DOHH2 (cell line): ENCODE data around the gene PDE4D.

Experiments used
- H3F3A ChIP-seq: fragments of 200-600 bp; sonication (generic), shearing (Covaris generic); 2 replicates; pipeline ENCODE4 v1.6.0; 2016; ENCODE audit warnings: antibody characterized with exemption, mild to moderate bottlenecking; ENCODE audit not compliant: control insufficient read depth, insufficient read depth
- H3K27ac ChIP-seq: fragments of 200-600 bp; sonication (generic); 2 replicates; pipeline ENCODE4 v1.5.1; 2014; ENCODE audit warnings: low read depth, mild to moderate bottlenecking, low read length, moderate library complexity
- H3K27me3 ChIP-seq: fragments of 200-600 bp; sonication (generic); 2 replicates; pipeline ENCODE4 v1.6.1; 2014; ENCODE audit warnings: mild to moderate bottlenecking, low read length, mixed read lengths; ENCODE audit not compliant: control insufficient read depth
- H3K36me3 ChIP-seq: fragments of 200-600 bp; sonication (generic); 2 replicates; pipeline ENCODE4 v1.6.1; 2014; ENCODE audit warnings: mild to moderate bottlenecking, low read length, moderate library complexity, mixed read lengths; ENCODE audit not compliant: control insufficient read depth
- H3K4me1 ChIP-seq: fragments of 200-600 bp; sonication (generic); 2 replicates; pipeline ENCODE4 v1.6.1; 2014; ENCODE audit warnings: mild to moderate bottlenecking, low read length, mixed read lengths; ENCODE audit not compliant: control insufficient read depth
- H3K4me2 ChIP-seq: fragments of 200-600 bp; sonication (generic); 2 replicates; pipeline ENCODE4 v1.6.0; 2014; ENCODE audit warnings: mild to moderate bottlenecking, low read length, moderate library complexity
- H3K4me3 ChIP-seq: fragments of 200-600 bp; sonication (generic); 2 replicates; pipeline ENCODE4 v1.5.1; 2014; ENCODE audit warnings: mild to moderate bottlenecking, low read length, mixed read lengths
- H3K79me2 ChIP-seq: fragments of 200-600 bp; sonication (generic); 2 replicates; pipeline ENCODE4 v1.6.1; 2014; ENCODE audit warnings: mild to moderate bottlenecking, low read length, mixed read lengths; ENCODE audit not compliant: control insufficient read depth
- H3K9me2 ChIP-seq: fragments of 200-600 bp; sonication (generic); replicated peaks from 2 replicates; pipeline ENCODE4 v1.6.1; 2014; ENCODE audit warnings: mild to moderate bottlenecking, low read length, mixed read lengths; ENCODE audit not compliant: control insufficient read depth
- H3K9me3 ChIP-seq: fragments of 200-600 bp; sonication (generic); 2 replicates; pipeline ENCODE4 v1.6.1; 2014; ENCODE audit warnings: antibody characterized with exemption, low read length, mixed read lengths; ENCODE audit not compliant: control insufficient read depth, insufficient read depth
- H4K20me1 ChIP-seq: fragments of 200-600 bp; sonication (generic); 2 replicates; pipeline ENCODE4 v1.6.0; 2014; ENCODE audit warnings: low read depth, mild to moderate bottlenecking, antibody characterized with exemption, low read length, moderate library complexity; ENCODE audit not compliant: control insufficient read depth, insufficient read depth
- CTCF ChIP-seq: fragments of 200-600 bp; sonication (generic); IDR thresholded peaks from one replicate; pipeline ENCODE4 v1.5.1; 2014; ENCODE audit warnings: antibody characterized with exemption, mild to moderate bottlenecking, low read depth, low read length; ENCODE audit not compliant: poor library complexity, severe bottlenecking
- EZH2phosphoT487 ChIP-seq: fragments of 200-600 bp; sonication (generic); IDR thresholded peaks from 2 replicates; pipeline ENCODE4 v1.6.1; 2017; ENCODE audit warnings: borderline replicate concordance, mild to moderate bottlenecking, antibody characterized with exemption, low read length, moderate library complexity, mixed read lengths

Gene PDE4D

GRCh38 chr5:59260973-59261372, 632.6 kb downstream of the PDE4D start:
- Histone ChIP-seq H3K4me1 (no peaks in the 10 kb centered on the region), H3K4me2 (no peak overlapping the region), H4K20me1 (no peaks in the 10 kb centered on the region), H3K27ac (no peak overlapping the region), H3K4me3 (no peak overlapping the region), H3K79me2 (no peaks in the 10 kb centered on the region), H3K36me3 (no peaks in the 10 kb centered on the region), H3K9me2 (no peaks in the 10 kb centered on the region), H3F3A (no peaks in the 10 kb centered on the region), H3K9me3 (no peaks in the 10 kb centered on the region), H3K27me3 (peaks cover 8% of the 10 kb centered on the region)
- no peak for TF ChIP-seq EZH2phosphoT487
- no peak for TF ChIP-seq CTCF

- H3K27ac ChIP-seq: no peak overlapping the region
- no peaks in the 10 kb centered on the region for H3K9me3 ChIP-seq
- H3K4me3 ChIP-seq: no peak overlapping the region
- H3K4me1 ChIP-seq: no peaks in the 10 kb centered on the region
- no peaks in the 10 kb centered on the region for H3K79me2 ChIP-seq
- no peaks in the 10 kb centered on the region for H3K9me2 ChIP-seq
- no peaks in the 10 kb centered on the region for H4K20me1 ChIP-seq
- TF ChIP-seq EZH2phosphoT487 (no peak), CTCF (no peak)
- no peaks in the 10 kb centered on the region for H3F3A ChIP-seq
- no peak overlapping the region for H3K4me2 ChIP-seq
- H3K36me3 ChIP-seq: no peaks in the 10 kb centered on the region
- H3K27me3 ChIP-seq: peaks cover 8% of the 10 kb centered on the region
Measured at GRCh38 chr5:59260200-59260599, 633.3 kb downstream of the PDE4D start.

GRCh38 chr5:59259237-59259636, 634.3 kb downstream of the PDE4D start:
- peaks cover 5% of the 10 kb centered on the region; the same call in 1 of the 2 replicates for H3K27me3 ChIP-seq
- H3K79me2 ChIP-seq: no peaks in the 10 kb centered on the region
- no peak overlapping the region for H3K4me3 ChIP-seq
- H3K36me3 ChIP-seq: no peaks in the 10 kb centered on the region
- H3K9me3 ChIP-seq: no peaks in the 10 kb centered on the region
- H3K27ac ChIP-seq: no peak overlapping the region
- no peaks in the 10 kb centered on the region for H3F3A ChIP-seq
- no peaks in the 10 kb centered on the region for H4K20me1 ChIP-seq
- H3K4me2 ChIP-seq: no peak overlapping the region
- TF ChIP-seq CTCF (no peak), EZH2phosphoT487 (no peak)
- no peaks in the 10 kb centered on the region for H3K9me2 ChIP-seq
- no peaks in the 10 kb centered on the region for H3K4me1 ChIP-seq
